Ramos (cell line): ENCODE measurements around the gene NR6A1.

Source experiments
- in situ Hi-C: fragments of 300-500 bp; cut with MboI; formaldehyde crosslinking; loops from one replicate; pipeline ENCODE4 v1.14.3; 2022; ENCODE audit warnings: low sequenced_read_pairs; ENCODE audit not compliant: unreplicated experiment

Gene NR6A1

DNA sequence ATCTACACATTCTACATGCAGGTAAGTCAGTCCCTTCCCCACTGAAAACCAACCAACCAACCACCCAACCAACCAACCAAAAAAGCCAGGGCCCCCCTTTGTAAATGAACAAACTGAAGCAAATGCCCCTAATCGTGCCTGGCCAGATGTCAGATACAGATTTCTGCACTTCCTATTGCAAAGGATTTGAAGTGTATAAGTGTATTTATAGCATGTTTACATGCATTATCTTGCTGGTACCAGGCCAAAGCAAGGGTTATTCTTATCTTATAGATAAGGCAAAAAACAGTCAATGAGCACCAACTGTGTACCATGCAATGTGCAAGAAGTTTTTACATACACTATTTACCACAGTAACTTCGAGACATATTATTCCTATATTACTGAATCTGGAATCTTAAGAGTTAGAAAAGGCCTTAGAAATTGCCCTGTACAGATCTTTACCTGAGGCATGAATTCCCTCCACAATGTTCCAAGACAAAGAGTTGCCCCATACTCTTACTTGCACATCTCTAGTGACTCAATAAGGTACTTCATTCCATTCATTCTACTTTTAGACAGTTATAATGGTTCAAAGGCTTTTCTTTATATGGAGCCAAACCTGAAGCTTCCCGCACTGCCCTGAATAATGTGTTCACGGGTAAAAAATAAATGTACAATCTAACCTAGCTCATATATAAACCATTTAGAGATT lies 212.2 kb downstream of the NR6A1 start:
- in situ Hi-C loops = no loop called here

DNA sequence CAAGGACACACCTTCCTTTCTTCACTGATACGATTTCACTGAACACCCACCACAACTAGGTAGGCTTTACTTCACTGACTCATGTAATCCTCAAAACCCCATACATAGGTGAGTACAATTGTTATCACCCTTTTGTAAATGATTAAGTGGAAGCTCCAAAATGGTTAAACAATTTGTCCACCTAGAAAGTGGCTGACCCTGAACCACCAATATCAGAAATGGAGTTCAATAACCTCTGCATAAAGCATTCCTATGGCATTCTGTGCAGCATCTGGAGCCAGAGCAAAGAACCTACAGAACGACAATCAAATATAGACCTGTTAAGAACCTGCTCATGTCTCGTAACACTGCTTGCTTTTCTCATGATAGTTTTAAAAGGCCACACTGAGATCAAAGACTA lies 213.2 kb downstream of the NR6A1 start:
- in situ Hi-C loops = no loop called here

DNA sequence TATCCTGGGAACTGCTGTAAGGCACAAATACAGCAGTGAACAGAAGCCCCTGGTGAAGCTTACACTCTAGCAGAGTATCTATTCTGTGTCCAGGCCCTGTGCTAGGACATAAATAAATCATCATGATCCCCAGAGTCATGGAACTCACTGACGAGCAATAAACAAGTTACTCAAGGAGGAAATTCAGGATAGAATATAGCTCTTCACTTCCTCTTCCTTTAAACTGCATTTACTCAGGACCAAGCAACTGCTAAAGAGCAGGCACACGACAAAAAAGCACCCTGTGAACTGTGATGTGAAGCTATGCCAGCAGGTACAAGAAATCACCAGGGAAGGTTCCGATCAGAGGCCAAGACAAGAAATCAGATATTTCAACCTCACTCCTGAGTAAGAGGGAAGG lies 216.1 kb downstream of the NR6A1 start:
- in situ Hi-C loops = no loop called here

DNA sequence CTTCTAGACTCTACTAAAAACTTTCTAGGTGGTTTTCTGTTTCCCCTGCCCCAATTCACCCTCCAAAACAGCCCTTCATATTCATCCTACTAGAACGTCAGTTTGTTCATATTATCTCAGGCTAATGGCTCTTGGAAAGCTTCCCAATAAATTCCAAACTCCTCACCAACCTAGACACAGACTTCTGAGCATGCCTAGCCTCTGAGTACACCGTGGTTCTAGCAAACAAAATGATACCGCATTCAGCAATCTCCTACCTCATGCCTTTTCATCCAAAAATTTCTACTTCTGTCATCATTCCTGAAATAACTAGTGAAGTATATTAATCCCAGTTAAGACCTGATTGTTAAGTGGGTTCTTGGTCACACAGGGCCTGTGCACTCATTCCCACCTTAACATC lies 217.4 kb downstream of the NR6A1 start:
- in situ Hi-C loops = no loop called here

DNA sequence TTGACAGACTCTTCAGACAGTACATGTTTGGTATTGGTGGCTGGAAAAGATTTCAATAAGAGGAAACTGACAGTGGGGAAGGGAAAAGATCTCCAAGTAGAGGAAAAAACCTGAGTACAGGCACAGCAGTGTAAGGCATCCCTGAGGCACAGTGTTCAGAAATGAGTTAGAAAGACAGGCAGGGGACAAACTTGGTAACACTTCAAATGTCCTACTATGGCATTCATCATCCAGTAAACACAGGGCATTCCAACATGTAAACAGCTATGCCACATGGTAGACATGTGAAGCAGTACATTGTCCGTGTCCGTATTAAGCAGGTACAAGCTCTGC lies 218.9 kb downstream of the NR6A1 start:
- in situ Hi-C loops = no loop called here

DNA sequence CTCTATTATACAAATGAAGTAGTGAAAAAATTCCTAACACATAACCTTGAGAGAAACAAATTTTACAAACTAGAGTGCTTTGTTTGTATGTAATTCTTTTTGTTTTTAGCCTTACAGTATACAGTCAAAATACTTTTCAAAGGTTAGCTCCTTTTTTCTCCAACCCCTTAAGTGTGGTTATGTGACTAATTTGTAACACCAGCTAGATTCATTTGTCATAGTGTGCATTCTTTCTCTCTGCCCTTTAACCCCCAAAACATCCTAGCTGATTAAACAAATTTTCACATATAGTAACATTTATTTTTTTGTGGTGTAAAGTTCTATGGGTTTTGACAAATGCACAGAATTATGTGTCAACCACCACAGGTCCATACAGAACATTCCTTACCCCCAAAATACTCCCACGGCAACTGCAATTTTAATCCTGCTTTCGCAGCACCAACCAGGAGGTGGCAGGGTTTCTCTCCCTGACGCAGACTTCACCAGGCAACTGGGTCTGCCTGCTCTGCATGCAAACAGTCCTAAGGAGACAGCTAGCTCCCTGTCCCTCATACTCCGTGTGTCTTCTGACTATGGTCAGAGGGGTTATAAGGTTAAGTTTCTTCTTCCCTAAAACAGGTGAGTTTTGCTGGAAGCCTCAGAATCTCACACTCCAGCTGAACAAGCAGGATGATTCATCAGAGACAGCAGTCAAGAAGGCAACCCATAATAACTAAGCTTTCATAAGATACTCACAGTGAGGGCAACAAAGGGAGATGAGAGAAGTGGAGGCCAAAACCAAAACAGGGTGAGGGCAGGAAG lies 219.4 kb downstream of the NR6A1 start:
- in situ Hi-C loops = no loop called here

DNA sequence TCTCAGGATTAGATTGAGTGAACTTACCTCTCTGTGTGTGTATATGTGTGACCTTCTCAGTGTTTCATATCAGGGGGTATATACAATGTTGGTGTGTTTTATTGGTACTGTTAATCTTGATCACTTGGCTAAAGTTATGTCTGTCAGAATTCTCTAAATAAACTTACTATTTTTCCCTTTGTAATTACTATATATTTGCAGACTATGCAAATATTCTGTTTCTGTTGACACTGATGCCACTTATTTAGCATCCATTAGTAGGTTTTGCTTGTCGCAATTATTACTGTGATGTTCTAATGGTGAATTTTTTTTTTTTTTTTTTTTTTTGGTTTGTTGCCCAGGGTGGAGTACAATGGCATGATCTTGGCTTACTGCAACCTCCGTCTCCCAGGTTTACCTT lies 221.0 kb downstream of the NR6A1 start:
- in situ Hi-C loops = no loop called here

DNA sequence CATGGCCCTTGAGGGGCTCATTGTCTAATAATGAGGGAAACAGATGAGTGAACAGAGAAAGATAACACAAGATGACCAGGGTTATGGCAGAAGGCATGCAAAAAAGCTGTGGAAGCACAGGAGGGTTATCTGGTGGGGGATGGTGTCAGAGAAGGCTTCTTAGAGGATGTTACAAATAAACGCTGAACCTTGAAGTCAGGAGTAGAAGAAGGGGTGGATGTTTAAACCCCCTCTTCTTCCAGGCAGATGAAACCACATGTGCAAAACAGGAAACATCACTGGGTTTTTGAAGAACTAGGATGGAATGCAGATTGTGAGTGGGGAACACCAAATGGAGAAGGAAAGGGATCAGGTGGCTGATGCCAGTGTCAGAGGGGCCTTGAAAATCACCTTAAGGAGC lies 222.1 kb downstream of the NR6A1 start:
- in situ Hi-C loops = no loop called here

DNA sequence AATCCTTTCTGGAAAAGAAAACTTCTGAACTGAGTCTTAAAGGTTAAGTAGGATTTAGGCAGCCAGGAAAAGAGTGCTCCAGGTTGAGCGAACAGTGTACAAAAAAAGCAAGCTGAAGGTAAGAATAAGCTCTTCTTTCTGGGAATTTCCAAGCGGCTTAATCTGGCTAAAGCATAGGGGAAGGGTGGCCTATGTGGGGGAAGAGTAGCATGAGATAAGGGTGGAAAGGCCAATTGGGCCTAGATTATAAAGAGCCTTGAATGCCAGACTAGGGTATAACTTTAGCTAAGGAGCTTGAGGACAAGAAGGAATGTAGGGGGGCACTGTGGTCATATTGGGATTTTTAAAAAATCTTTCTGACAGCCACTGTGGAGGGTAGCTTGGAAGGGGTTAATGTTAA lies 226.6 kb downstream of the NR6A1 start:
- in situ Hi-C loops = no loop called here

DNA sequence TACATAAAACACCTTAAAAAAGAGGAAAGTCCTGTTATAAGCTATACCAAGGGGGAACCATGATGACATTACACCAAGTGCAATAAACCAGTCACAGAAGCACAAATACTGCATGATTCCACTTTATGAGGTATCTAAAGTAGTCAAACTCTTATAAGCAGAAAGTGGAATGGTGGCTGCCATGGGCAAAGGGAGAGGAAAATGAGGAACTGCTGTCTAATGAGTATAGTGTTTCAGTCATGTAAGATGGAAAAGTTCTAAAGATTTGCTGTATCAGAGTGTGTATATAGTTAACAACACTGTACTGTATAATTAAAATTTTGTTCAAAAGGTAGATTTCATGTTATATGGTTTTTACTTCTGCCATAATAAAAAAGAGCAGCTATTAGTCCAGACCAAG lies 229.3 kb downstream of the NR6A1 start:
- in situ Hi-C loops = no loop called here

DNA sequence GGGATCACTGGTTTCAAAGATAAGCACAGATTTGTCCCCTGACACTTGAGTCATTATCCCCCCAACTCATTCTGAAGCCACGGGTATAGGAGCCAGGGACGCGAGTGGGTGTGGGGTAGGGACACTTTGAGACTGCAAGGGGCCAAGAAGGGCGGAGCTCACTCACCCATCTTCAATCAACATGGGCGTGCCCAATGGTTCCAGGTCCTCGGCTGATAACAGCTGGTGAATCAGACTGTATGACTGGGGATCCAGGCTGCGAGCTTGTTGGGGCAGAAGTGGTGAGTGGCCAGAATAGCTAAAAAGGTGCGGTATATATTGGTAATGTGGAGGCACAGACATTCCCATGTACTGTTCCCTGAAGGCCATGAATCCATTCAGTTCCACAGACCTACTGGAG lies 233.2 kb downstream of the NR6A1 start:
- in situ Hi-C loops = no loop called here

DNA sequence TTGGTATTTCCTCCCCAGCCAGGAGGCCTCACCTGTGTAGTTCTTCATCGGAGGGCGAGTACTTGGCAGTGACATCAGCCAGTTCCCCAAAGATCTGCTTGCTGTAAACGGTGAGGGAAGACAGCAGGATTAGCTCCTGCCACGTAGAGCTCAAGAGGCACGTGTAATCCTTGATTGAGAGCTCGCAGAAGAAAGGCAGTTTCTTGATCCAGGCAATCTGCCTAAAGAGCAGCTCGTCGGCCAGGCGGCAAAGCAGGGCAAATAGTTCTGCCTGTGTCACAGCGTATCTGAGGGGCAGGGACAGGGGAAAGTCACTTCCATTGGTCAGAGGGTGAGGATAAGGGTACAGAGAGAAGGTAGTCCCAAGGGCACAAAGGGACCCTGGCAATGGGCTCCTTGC lies 235.3 kb downstream of the NR6A1 start:
- in situ Hi-C loops = no loop called here

DNA sequence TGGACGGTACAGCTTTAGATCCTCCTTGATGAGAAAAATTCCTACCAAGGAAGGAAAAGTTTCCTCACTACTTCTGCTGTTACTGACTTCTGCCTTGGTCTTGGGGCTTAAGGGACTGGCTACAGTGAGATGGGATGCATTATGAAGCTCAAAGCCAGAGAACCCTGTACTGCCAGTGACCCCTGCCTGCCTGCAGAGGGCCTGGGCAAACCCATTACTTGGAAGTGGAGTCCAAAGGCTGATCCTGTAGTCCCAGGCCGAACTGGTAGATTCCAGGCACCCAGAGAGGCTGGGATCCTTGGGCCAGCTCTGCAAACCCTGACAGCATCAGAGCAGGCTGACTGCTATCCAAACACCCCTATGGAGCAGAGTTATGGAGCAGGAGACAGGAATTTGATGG lies 238.2 kb downstream of the NR6A1 start:
- in situ Hi-C loops = no loop called here

DNA sequence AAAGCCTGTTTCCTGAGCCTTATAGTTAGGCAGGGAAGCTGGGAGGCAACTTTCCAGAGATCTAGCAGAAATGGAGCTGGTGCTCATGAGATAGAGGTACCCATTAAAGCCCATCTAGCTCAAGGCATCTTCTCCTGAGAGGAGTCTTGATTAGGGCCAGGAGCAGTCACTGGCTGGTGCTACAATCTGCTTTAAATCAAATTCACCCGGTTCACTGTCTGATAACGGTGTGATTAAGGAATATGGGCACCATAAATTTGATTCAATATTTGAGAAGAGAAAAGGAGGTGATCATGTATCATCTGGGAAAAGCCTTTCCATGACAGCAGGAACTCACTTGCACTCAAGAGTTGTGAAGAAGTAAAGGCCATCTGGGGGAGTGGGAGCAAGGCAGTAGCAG lies 240.0 kb downstream of the NR6A1 start:
- in situ Hi-C loops = no loop called here

DNA sequence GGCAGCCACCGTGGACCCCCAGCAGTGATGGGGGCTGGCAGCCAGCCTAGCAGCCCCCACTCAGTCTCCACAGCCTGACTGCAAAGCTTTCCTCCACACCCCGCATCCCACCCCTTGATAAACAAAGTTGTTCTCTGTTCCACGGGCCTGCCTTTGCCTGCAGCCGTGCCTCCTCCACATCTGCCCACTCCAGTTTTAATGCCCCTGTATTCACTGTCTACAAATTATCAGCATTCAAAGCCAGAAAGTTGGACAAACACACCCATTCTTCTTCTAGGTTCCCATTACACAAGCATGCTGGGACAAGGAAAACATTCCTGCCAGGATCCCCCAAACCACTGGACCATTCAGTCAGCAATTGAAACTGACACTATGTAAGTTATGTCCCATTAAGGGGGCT lies 240.9 kb downstream of the NR6A1 start:
- in situ Hi-C loops = no loop called here

DNA sequence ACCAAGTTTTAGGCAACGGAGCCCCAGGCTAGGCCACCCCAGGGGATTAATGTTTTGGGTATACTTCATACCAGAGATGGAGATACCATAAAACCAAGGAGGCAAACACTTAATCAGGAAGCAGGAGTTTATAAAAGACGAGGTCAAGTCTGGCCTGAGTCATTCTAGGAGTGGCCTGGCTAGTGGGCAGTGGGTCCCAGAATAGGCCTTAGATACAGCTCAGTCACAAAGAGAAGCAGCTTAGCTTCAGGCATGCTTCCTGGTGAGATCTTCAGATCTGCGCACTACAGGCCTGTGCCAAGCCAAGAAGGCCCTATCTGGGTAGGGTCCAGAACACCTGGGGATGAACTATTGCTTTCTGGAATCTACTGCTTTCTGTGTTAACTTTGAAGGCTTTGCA lies 243.3 kb downstream of the NR6A1 start:
- in situ Hi-C loops = no loop called here

DNA sequence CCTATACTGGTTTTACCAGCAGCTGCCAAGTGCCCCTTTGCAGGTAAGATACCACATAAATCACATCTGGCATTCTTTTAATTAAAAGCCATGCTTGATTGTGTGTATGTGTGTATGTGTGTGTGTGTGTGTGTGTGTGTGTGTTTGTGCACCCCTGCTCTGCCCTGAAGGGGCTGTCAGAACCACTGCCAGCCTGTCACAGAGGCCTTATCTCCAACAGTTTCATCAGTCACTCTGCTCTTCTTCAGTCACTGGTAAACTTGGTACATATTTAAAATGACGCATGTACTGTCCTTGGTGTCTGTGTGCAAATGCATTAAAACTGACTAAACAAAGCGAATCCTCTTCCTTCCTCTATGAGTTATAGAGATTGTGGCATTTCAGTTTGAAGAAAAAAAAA lies 244.9 kb downstream of the NR6A1 start:
- in situ Hi-C loops = no loop called here

DNA sequence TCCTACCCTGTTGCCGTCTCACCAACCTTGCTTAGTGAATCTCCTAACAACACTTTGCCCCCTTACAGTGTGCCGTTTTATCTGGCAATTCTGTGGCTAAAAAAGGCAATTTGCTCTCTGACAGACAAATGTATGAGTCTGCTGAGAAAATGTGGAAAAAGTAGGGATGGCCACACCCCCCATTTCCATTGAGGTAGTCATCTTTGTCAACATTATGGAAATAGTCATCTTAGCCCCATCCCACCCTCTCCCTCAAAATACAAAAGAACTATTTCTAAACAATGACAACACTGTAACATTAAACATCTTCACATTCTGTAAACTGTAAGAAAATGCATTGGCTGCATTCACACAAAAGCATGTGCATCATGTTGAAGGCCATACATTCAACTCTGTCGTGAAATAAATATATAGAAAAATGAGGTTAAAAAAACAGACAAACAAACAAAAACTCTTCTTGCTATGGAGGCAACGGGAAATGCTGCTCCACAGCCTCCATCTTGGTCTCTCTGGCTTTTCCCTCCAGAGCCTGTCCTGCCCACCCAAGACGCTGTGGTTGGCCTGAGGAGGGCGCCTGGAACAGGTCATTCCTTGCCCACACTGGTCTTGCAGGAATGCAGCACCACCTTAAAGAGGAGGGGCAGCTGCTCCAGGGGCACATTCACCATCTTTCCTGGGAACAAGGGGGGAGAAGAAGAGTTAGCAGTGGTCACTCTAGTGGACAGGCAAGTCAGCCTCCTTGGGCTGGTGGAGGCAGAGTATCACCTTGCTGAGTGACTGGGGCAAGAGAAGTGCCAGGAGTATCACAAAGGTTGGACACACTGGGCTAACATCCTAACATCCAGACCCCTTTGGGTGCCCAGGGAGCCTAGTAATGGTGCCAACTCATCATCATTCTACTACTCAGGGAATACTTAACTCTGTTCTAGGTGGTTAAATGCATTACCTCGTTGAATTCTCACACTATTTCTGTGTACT lies 248.7 kb downstream of the NR6A1 start:
- in situ Hi-C loops = no loop called here

DNA sequence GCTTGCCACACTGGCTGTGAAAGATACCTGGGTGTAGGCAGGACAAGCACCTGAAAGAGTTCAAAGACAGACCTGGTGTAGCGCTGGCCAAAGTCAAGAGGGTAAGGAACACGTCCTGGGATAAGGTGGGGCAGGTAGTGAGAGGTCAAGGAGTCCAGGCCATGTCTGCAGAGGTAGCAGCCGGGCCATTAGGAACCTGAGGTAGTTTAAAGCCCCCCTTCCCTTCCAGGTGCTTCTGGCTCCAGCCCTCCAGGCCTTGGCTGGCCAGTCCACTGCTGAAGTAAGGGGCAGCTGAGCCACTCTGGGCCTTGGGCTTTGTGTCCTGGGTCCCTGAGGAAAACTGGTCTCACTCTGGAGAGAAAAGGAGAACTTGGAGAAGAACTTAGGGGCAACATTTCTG lies 250.0 kb downstream of the NR6A1 start:
- in situ Hi-C loops = no loop called here

DNA sequence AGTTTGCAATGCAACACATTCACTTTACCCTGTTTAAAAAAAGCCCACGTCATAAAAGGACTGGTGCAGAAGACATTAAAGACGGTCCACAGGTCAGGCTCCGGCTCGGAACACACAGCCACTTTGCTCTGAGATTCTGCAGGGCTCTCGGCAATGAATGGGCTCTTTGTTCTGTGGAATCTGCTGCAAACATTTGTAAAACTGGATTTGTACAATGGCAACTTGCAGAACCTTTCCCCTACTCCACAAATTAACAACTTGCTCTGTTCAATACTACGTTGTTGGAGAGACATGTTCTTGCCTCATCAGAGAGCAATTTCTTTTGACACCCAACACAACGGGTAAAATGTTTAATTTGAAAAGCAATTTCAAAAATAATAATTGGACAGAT lies 250.9 kb downstream of the NR6A1 start:
- in situ Hi-C loops = no loop called here

DNA sequence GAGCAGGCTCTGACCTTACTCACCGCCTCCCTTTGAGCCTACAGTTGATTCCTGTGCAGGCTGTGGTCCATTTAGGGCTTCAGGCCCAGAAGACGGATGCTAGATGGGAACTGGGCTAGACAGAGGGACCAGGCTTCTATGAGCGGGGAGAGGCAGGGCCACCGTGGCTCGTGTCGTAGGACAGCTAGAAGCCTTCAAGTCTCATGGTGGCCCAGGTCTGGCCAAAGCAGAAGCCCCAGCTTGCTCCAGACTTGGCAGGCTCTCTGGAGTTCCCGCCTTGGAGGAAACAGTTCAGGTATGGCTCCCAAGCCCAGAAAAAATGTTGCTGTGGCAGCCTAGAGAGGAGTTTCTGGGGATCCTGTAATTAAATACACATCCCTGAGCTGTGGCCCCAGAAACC lies 253.0 kb downstream of the NR6A1 start:
- in situ Hi-C loops = no loop called here
